Fibroblast of pulmonary artery (primary cell): ENCODE data around the gene RAPSN.

Experiments
- DNase-seq: peaks from one replicate; pipeline ENCODE4 v3.0.0-alpha.2; 2010; ENCODE audit warnings: low read depth
- H3K4me3 ChIP-seq: replicated peaks from 2 replicates; pipeline ENCODE4 v1.5.1; 2011; ENCODE audit warnings: low read depth, mild to moderate bottlenecking, control low read depth, low read length, moderate library complexity
- TF ChIP-seq, protein P1 (sequence below): IDR thresholded peaks from 2 replicates; pipeline ENCODE4 v1.5.1; 2011; ENCODE audit warnings: mild to moderate bottlenecking, control low read depth, low read length, inconsistent platforms; ENCODE audit errors: missing control alignments

Gene RAPSN

DNA sequence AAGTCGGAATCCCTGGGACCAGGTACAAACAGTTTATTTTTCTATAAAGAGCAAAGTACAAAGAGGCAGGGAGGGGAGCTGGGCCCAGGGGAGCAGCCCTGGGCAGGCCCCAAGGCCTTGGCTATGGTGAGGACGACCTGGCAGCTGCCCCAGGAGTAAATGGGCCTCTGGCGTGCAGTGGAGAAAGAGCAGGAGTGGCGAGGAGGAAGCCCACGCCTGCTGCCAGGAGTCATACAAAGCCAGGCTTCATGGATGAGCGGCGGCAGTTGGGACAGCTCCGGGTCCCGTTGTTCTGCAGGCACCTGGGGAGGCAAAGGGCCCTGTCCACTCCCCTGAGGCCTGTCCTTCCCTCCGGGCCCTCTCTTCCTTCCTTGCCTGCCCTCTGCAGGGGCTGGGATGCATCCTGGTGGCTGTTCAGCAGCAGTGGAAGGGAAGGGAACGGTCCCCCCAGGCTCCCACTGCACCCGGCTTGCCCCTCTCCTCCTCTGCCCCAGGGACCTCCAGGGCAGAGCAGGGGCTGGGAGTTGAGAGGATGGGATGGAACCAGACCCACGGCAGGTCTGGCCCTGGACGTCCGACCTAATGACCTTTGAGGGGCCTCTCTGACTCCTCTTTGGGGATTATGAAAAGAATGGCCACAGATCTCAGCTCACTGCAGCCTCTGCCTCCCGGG lies 11.1 kb downstream of the RAPSN start:
- DNase-seq, result no peak
- TF ChIP-seq, protein P1, sequence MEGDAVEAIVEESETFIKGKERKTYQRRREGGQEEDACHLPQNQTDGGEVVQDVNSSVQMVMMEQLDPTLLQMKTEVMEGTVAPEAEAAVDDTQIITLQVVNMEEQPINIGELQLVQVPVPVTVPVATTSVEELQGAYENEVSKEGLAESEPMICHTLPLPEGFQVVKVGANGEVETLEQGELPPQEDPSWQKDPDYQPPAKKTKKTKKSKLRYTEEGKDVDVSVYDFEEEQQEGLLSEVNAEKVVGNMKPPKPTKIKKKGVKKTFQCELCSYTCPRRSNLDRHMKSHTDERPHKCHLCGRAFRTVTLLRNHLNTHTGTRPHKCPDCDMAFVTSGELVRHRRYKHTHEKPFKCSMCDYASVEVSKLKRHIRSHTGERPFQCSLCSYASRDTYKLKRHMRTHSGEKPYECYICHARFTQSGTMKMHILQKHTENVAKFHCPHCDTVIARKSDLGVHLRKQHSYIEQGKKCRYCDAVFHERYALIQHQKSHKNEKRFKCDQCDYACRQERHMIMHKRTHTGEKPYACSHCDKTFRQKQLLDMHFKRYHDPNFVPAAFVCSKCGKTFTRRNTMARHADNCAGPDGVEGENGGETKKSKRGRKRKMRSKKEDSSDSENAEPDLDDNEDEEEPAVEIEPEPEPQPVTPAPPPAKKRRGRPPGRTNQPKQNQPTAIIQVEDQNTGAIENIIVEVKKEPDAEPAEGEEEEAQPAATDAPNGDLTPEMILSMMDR, result no peak
- no peak overlapping the region for H3K4me3 ChIP-seq

DNA sequence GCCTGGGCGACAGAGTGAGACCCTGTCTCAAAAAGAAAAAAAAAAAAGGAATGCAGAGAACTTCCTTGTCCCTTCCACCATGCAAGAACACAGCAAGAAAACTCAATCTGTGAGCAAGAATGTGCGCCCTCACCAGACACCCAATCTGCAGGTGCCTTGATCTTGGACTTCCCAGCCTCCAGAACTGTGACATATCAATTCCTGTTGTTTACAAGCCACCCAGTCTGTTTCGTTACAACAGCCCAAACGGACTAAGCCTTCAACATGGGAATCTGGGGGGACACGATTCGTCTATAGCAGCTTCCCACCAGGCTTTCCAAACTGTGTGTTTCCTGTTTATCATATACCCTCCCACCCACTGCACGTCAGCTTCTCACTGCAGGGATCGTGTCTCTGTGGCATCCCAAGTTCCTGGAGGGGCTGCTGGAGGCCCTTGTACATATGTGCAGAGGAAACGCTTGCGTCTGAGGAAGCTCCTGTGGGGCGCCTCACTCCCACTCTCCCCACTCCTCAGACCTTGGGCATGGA lies 11.7 kb downstream of the RAPSN start:
- no peak overlapping the region for H3K4me3 ChIP-seq

DNA sequence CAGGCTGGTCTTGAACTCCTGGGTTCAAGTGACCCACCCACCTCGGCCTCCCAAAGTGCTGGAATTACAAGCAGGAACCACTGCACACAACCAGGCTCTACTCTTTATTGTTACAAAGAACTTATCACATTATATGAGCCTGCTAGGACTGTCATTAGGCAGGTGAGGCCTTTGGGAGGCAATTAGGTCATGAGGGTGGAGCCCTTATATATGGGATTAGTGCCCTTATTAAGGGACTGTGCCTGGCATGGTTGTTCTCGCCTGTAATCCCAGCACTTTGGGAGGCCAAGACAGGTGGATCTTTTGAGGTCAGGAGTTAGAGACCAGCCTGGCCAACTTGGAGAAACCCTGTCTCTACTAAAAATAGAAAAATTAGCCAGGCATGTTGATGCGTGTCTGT lies 12.2 kb downstream of the RAPSN start:
- no peak for DNase-seq
- no peak overlapping the region for H3K4me3 ChIP-seq
- TF ChIP-seq, protein P1, result no peak

More for the DNA sequence above, 11.7 kb downstream of the RAPSN start:
- TF ChIP-seq, protein P1, result no peak
- no peak for DNase-seq

- H3K4me3 ChIP-seq, result no peak overlapping the region
- no peak for DNase-seq
- TF ChIP-seq, protein P1, result no peak
Measured at GRCh38 chr11:47435687-47436086, 13.2 kb downstream of the RAPSN start.

GRCh38 chr11:47434011-47434786 lies 14.7 kb downstream of the RAPSN start:
- TF ChIP-seq, protein P1, result no peak
- no peak overlapping the region for H3K4me3 ChIP-seq
- peak; percentile 59 for DNase-seq

- H3K4me3 ChIP-seq, result no peak overlapping the region
- TF ChIP-seq, protein P1, result no peak
- DNase-seq, result no peak
Measured at GRCh38 chr11:47433157-47433556, 15.8 kb downstream of the RAPSN start.
